Testis (tissue), 2 donors: ENCODE results near the gene R3HDM2.

Source experiments
- CTCF ChIP-seq, 3 experiments: fragments of 450-650 bp in 2 of 3; fragments of 200-600 bp in 1 of 3; sonication (generic) in 1 of 3; IDR thresholded peaks; one replicate each; pipeline ENCODE4 v1.5.1; 2016 to 2019; ENCODE audit warnings: antibody characterized with exemption in 3 of 3, mild to moderate bottlenecking in 2 of 3, moderate library complexity in 1 of 3
- POLR2A ChIP-seq: fragments of 450-650 bp; IDR thresholded peaks from one replicate; pipeline ENCODE4 v1.6.1; 2017; ENCODE audit warnings: antibody characterized with exemption, mild to moderate bottlenecking, moderate library complexity

DNA sequence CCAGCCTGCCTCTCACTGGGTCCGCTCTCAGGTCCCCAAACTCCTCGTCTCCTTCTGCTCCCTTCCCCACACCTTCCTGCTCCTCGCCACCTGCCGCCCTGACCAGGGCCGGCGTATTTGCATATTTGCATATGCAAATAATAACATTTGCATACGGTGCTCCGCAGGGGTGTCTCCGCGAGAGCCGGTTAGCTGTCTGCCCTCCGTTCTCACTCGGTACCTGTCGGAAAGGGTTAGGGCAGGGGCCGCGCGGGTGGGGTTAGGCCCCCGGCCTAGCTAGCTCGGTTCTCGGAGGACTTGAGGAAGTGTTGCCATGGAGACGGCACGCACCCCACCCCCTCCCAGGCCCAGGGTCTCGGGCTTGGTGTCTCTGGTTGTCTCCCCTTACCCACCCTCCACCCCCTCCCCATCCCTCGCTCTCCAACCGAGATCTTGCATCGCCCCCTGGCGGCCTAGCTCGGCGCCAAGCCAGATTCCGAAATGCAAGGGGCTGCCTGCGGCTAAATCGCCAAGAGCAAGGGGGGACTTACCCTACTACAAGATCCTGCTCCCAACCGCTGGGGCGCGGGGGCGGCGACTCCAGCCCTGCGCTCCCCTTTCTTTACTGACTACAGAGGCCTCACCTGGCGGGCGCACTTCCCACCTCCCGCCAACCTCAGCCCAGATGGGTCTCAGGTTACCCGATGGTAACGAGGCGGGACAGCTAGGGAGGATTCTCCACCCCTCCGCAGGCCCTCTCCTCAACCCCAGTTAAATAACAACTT is 188.0 kb downstream of the R3HDM2 start:
- TF ChIP-seq POLR2A (no peak), CTCF (IDR thresholded peaks at IDR 0.05) (peak; percentile 18 to 53 (median 51))
